RWPE2 (cell line): ENCODE measurements around the gene MED23.

Experiments used
- ATAC-seq: fragments of 200-7000 bp; cut with Tn5 transposase; 3 replicates; pipeline ENCODE4 v1.9.1; 2021; ENCODE audit warnings: low read depth
- DNase-seq: peaks from one replicate; pipeline ENCODE4 v3.0.0-alpha.2; 2020; ENCODE audit warnings: low spot score
- H3K27ac ChIP-seq: fragments of 450-650 bp; 2 replicates; pipeline ENCODE4 v1.5.1; 2017; ENCODE audit warnings: mild to moderate bottlenecking; ENCODE audit not compliant: poor library complexity, severe bottlenecking
- H3K27me3 ChIP-seq: fragments of 250-450 bp; sonication (Bioruptor Pico); 2 replicates; pipeline ENCODE4 v1.5.1; 2021; ENCODE audit warnings: mild to moderate bottlenecking, moderate library complexity; ENCODE audit not compliant: insufficient read depth, poor library complexity, severe bottlenecking
- H3K36me3 ChIP-seq: fragments of 250-450 bp; sonication (Bioruptor Pico); 2 replicates; pipeline ENCODE4 v1.5.1; 2020; ENCODE audit warnings: low read depth, mild to moderate bottlenecking, moderate library complexity
- H3K4me1 ChIP-seq: fragments of 250-450 bp; sonication (Bioruptor Pico); 2 replicates; pipeline ENCODE4 v1.5.1; 2021; ENCODE audit warnings: mild to moderate bottlenecking, moderate library complexity; ENCODE audit not compliant: insufficient read depth, poor library complexity, severe bottlenecking
- H3K4me3 ChIP-seq: fragments of 250-450 bp; sonication (Bioruptor Pico); 2 replicates; pipeline ENCODE4 v1.5.1; 2021; ENCODE audit warnings: mild to moderate bottlenecking, moderate library complexity; ENCODE audit not compliant: severe bottlenecking
- H3K9me3 ChIP-seq: fragments of 250-450 bp; sonication (Bioruptor Pico); 2 replicates; pipeline ENCODE4 v1.5.1; 2021; ENCODE audit warnings: mild to moderate bottlenecking, moderate library complexity; ENCODE audit not compliant: severe bottlenecking
- CTCF ChIP-seq: fragments of 450-650 bp; IDR thresholded peaks from one replicate; pipeline ENCODE4 v1.5.1; 2017; ENCODE audit warnings: mild to moderate bottlenecking, moderate library complexity; ENCODE audit not compliant: poor library complexity, severe bottlenecking

MED23 gene

GRCh38 chr6:131641554-131641953, 13.5 kb upstream of the MED23 start:
- ATAC-seq (no peak), DNase-seq (no peak)
- no peak overlapping the region for H3K4me3 ChIP-seq
- no peak for TF ChIP-seq CTCF
- H3K27me3 ChIP-seq, result no peaks in the 10 kb centered on the region
- H3K27ac ChIP-seq, result no peak overlapping the region
- no peaks in the 10 kb centered on the region for H3K9me3 ChIP-seq
- H3K4me1 ChIP-seq, result no peaks in the 10 kb centered on the region
- H3K36me3 ChIP-seq, result no peaks in the 10 kb centered on the region

- no peaks in the 10 kb centered on the region for H3K9me3 ChIP-seq
- H3K4me1 ChIP-seq, result no peaks in the 10 kb centered on the region
- no peak for TF ChIP-seq CTCF
- no peaks in the 10 kb centered on the region for H3K27me3 ChIP-seq
- H3K27ac ChIP-seq, result no peak overlapping the region
- no peak for ATAC-seq
- no peak overlapping the region for H3K4me3 ChIP-seq
- no peaks in the 10 kb centered on the region for H3K36me3 ChIP-seq
- DNase-seq, result no peak
Observed at GRCh38 chr6:131640576-131640975, 12.5 kb upstream of the MED23 start.

- no peak for DNase-seq
- no peak overlapping the region for H3K4me3 ChIP-seq
- H3K27me3 ChIP-seq, result no peaks in the 10 kb centered on the region
- ATAC-seq, result no peak
- H3K9me3 ChIP-seq, result no peaks in the 10 kb centered on the region
- no peaks in the 10 kb centered on the region for H3K4me1 ChIP-seq
- no peak overlapping the region for H3K27ac ChIP-seq
- no peak for TF ChIP-seq CTCF
- H3K36me3 ChIP-seq, result no peaks in the 10 kb centered on the region
Observed at GRCh38 chr6:131640100-131640499, 12.1 kb upstream of the MED23 start.

- ATAC-seq (no peak), DNase-seq (no peak)
- TF ChIP-seq CTCF, result no peak
- Histone ChIP-seq H3K4me1 (no peaks in the 10 kb centered on the region), H3K27ac (no peak overlapping the region), H3K36me3 (no peaks in the 10 kb centered on the region), H3K4me3 (no peak overlapping the region), H3K9me3 (no peaks in the 10 kb centered on the region), H3K27me3 (no peaks in the 10 kb centered on the region)
Observed at GRCh38 chr6:131638013-131638412, 10.0 kb upstream of the MED23 start.

GRCh38 chr6:131636880-131637792, 9.1 kb upstream of the MED23 start, which contains the start of gene ENPP3:
ENPP3 (plus strand) TSS chr6:131637302; CDS start chr6:131637385, 83 bp downstream.
- H3K4me3 ChIP-seq, result no peak within 1 kb of the TSS
- H3K9me3 ChIP-seq, result no peaks in the 10 kb centered on the region
- no peaks in the 10 kb centered on the region for H3K4me1 ChIP-seq
- H3K27me3 ChIP-seq, result no peaks in the 10 kb centered on the region
- no peaks in the 10 kb centered on the region for H3K36me3 ChIP-seq
- H3K27ac ChIP-seq, result no peak within 1 kb of the TSS
- TF ChIP-seq CTCF, result no peak
- DNase-seq (no peak), ATAC-seq (no peak)
